Calu3 (cell line): ENCODE data around the gene DECR2. TPM values are rescaled to one million over a fixed set of nuclear protein-coding genes. Genes with fewer than 3 reads are reported as not detected.

Source experiments
- BruUV-seq: library from RNA; stranded (reverse); fragments of 400-500 nt; replicated peaks from 2 replicates; lab custom pipeline; 2021; lab: Mats Ljungman, UMichigan
- CTCF ChIA-PET: fragments of 300-600 bp; sonication (Branson Sonifier 250); formaldehyde crosslinking; loops from one replicate; lab custom pipeline; 2022; ENCODE audit warnings: antibody characterized with exemption; lab: Charles Lee
- DNase-seq: peaks from one replicate; pipeline ENCODE4 v3.0.0; 2022
- H3K27ac Mint-ChIP-seq: one replicate; pipeline ENCODE4 v1.8.0; 2022; ENCODE audit warnings: mixed read lengths; ENCODE audit not compliant: unreplicated experiment
- H3K27me3 Mint-ChIP-seq: one replicate; pipeline ENCODE4 v1.8.0; 2022; ENCODE audit warnings: mixed read lengths; ENCODE audit not compliant: unreplicated experiment
- H3K36me3 Mint-ChIP-seq: one replicate; pipeline ENCODE4 v1.8.0; 2022; ENCODE audit warnings: mild to moderate bottlenecking, moderate library complexity, mixed read lengths; ENCODE audit not compliant: insufficient read depth, unreplicated experiment
- H3K4me1 Mint-ChIP-seq: one replicate; pipeline ENCODE4 v1.8.0; 2022; ENCODE audit warnings: mild to moderate bottlenecking, low read depth, mixed read lengths; ENCODE audit not compliant: unreplicated experiment
- H3K4me3 Mint-ChIP-seq: one replicate; pipeline ENCODE4 v1.8.0; 2022; ENCODE audit warnings: mild to moderate bottlenecking, low read depth, moderate library complexity, mixed read lengths; ENCODE audit not compliant: unreplicated experiment
- H3K9me3 Mint-ChIP-seq: one replicate; pipeline ENCODE4 v1.8.0; 2022; ENCODE audit warnings: low read depth, mixed read lengths; ENCODE audit not compliant: unreplicated experiment
- intact Hi-C: fragments of 100-400 bp; cut with micrococcal nuclease; formaldehyde crosslinking; loops from one replicate; pipeline ENCODE4 v1.10.0; 2022; ENCODE audit not compliant: unreplicated experiment
- total RNA-seq: library from RNA; stranded (reverse); gene quantifications from 2 replicates; pipeline ENCODE4 v1.2.3, GENCODE V29; 2022
- TF ChIP-seq, protein P1 (sequence below): fragments of 200-600 bp; IDR thresholded peaks from one replicate; pipeline ENCODE4 v1.8.0; 2022; ENCODE audit warnings: antibody characterized with exemption; ENCODE audit not compliant: unreplicated experiment

The DECR2 gene
- total RNA-seq, 1 experiment from 2014 or later: 41.2 TPM

DNA sequence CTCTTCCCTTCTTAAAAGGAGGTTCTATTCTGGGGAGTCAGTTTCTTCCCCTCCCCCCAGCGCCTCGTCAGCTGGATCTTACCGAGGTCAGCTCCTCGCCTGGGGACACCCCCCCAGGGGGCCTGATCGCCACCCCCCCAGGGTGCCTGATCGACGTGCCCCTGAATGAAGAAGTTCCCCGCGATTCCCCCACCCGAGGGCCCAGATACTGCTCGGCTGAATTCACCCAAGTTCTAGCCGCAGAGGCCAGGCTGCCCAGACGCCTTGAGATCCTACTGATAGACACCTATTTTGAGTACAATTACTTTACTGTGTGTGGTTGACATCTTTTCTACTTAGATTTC is 25.2 kb downstream of the DECR2 start:
- peaks cover 21% of the 10 kb centered on the region for H3K27me3 Mint-ChIP-seq
- no peak for DNase-seq
- CTCF ChIA-PET: interaction anchor here (0.6 kb wide), 1 partner anchor 40 kb away, joined by 3 read pairs; no protein-coding TSS in a partner anchor
- H3K9me3 Mint-ChIP-seq: no peaks in the 10 kb centered on the region
- peak overlapping the region; percentile 83 for H3K4me3 Mint-ChIP-seq
- no TSS peak for BruUV-seq
- TF ChIP-seq, protein P1, sequence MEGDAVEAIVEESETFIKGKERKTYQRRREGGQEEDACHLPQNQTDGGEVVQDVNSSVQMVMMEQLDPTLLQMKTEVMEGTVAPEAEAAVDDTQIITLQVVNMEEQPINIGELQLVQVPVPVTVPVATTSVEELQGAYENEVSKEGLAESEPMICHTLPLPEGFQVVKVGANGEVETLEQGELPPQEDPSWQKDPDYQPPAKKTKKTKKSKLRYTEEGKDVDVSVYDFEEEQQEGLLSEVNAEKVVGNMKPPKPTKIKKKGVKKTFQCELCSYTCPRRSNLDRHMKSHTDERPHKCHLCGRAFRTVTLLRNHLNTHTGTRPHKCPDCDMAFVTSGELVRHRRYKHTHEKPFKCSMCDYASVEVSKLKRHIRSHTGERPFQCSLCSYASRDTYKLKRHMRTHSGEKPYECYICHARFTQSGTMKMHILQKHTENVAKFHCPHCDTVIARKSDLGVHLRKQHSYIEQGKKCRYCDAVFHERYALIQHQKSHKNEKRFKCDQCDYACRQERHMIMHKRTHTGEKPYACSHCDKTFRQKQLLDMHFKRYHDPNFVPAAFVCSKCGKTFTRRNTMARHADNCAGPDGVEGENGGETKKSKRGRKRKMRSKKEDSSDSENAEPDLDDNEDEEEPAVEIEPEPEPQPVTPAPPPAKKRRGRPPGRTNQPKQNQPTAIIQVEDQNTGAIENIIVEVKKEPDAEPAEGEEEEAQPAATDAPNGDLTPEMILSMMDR: no peak
- H3K36me3 Mint-ChIP-seq: peaks cover 20% of the 10 kb centered on the region
- H3K4me1 Mint-ChIP-seq: peaks cover 14% of the 10 kb centered on the region
- intact Hi-C loops: no loop called here
- peak overlapping the region; percentile 25 for H3K27ac Mint-ChIP-seq

DNA sequence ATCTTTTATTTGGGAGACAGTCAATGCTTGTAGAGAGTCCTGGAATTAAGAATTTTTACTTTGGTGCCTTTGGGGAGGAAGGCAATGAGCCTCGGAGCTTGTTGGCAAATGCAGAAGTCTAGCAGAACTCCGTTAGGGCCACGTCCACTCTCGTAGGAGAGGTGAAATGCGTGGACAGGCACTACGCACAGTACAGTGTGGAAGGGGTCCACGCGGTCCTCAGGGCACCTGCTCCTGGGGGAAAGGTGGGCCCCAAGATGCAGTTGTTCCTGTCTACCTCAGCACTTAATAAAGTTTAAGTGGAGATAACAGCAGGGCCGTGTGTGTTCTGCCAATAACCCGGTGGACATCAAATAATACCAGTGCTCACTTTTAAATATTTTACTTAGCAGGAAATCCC is 25.6 kb downstream of the DECR2 start:
- peak overlapping the region; percentile 25 for H3K27ac Mint-ChIP-seq
- CTCF ChIA-PET: no interaction called here
- TSS peak; percentile 41 for BruUV-seq

GRCh38 chr16:430904-431303 is 29.2 kb downstream of the DECR2 start:
- no peak for DNase-seq
- Mint-ChIP-seq H3K27me3 (peaks cover 13% of the 10 kb centered on the region), H3K4me3 (no peak overlapping the region), H3K27ac (no peak overlapping the region), H3K36me3 (peaks cover 13% of the 10 kb centered on the region), H3K4me1 (no peaks in the 10 kb centered on the region), H3K9me3 (no peaks in the 10 kb centered on the region)
- BruUV-seq: no TSS peak
- CTCF ChIA-PET: no interaction called here
- TF ChIP-seq, protein P1: no peak
- intact Hi-C loops: no loop called here

More for the DNA sequence above, 25.6 kb downstream of the DECR2 start:
- Mint-ChIP-seq H3K9me3 (no peaks in the 10 kb centered on the region), H3K36me3 (peaks cover 20% of the 10 kb centered on the region), H3K27me3 (peaks cover 21% of the 10 kb centered on the region), H3K4me3 (peak overlapping the region; percentile 83), H3K4me1 (peaks cover 14% of the 10 kb centered on the region)
- no peak for DNase-seq
- intact Hi-C loops: no loop called here
- TF ChIP-seq, protein P1: no peak

DNA sequence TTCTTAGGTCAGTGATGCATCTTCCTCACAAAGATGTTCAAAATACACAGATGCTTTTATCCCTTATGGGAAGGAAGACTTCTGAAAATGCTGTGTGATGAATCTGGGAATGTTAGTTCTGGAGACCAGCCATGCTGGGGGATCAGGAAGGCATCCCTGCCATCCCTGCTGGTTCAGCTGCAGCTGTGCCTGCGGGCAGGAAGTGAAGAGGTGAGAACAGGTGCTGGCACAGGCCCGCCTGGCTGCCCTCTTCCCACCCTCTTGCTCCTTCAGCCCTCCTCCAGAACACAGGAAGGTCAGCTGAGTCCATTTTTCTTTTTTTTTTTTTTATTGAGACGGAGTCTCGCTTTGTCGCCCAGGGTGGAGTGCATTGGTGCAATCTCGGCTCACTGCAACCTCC is 38.9 kb downstream of the DECR2 start:
- CTCF ChIA-PET: interaction anchor here (0.7 kb wide), 1 partner anchor 76 kb away, joined by 4 read pairs; no protein-coding TSS in a partner anchor
- Mint-ChIP-seq H3K36me3 (no peaks in the 10 kb centered on the region), H3K9me3 (no peaks in the 10 kb centered on the region), H3K4me1 (no peaks in the 10 kb centered on the region), H3K4me3 (no peak overlapping the region), H3K27me3 (no peaks in the 10 kb centered on the region), H3K27ac (no peak overlapping the region)
- no peak for DNase-seq
- intact Hi-C loops: no loop called here
- BruUV-seq: no TSS peak
- TF ChIP-seq, protein P1: no peak
